NOMO-1 treated with dmso at 0.1 percent for 144 hours (cell line): ENCODE measurements around the gene BMAL1.

Experiments
- DNase-seq: peaks from one replicate; lab custom pipeline; 2025; ENCODE audit not compliant: unreplicated experiment; lab: John Stamatoyannopoulos, UW

BMAL1 gene

GRCh38 chr11:13314676-13315394 is 37.2 kb downstream of the BMAL1 start:
- DNase-seq, result no peak

GRCh38 chr11:13315517-13316432 is 38.2 kb downstream of the BMAL1 start:
- no peak for DNase-seq

DNA sequence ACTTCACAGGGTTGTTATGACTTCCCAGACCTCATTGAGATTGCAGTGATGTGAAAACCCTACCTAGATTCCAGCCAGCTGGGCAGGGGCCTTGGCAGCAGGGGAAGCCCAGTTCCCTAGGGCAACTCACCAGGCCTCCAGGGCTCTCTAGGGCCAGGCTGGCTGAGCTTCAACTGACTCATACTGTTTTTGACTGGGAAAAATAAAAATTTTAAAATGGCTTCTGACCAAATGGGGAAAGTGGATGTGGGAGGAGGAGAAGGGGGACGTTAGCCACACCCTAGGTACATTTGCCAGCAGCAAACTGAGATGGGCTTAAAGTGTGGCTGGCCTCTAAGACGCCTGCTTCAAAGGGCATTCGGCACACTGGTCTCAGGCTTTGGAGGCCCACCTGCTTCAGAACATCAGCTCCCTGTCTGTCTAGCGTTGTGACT is 39.0 kb downstream of the BMAL1 start:
- no peak for DNase-seq

GRCh38 chr11:13317293-13318080 is 39.9 kb downstream of the BMAL1 start:
- DNase-seq, result no peak

- DNase-seq, result no peak
Measured at GRCh38 chr11:13318498-13319295, 41.1 kb downstream of the BMAL1 start.

DNA sequence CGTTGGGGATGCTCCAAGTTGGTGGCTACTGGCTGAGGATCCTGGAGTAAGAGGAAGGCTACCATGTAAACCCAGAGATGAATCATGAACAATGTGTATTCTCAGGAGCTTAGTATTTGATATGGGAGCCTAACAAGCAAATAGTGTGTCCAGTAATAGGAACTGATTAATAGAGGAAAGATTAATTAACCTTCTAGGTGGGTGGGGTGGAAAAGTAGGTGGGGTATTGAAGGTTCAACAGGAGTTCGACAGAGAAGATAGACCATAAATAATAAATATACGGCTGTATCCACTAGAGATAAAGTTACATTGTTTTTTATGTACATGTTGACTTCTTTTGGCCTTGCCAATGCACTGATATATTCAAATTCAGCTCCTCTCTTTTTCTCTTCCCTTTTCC is 43.1 kb downstream of the BMAL1 start:
- DNase-seq, result no peak

GRCh38 chr11:13321431-13321830 is 43.8 kb downstream of the BMAL1 start:
- DNase-seq, result no peak

DNA sequence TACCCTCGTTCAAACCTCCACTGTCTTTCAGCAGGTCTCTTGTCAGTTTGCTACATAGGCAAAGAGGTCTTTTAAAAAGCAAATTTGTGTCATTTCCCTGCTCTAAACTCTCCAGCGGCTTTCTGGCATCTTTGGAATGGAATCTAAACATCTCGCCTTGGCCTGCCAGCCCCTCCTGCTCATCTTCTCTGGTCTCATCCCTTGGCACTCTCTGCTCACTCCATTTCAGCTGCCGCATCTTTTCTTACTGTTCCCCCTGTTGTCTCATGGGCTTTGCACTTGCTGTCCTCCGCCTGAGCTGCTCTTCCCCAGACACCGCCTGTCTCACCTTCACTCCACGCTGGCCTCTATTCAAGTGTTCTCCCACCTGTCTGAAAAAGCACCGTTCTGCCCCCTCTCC is 46.6 kb downstream of the BMAL1 start:
- DNase-seq, result no peak

DNA sequence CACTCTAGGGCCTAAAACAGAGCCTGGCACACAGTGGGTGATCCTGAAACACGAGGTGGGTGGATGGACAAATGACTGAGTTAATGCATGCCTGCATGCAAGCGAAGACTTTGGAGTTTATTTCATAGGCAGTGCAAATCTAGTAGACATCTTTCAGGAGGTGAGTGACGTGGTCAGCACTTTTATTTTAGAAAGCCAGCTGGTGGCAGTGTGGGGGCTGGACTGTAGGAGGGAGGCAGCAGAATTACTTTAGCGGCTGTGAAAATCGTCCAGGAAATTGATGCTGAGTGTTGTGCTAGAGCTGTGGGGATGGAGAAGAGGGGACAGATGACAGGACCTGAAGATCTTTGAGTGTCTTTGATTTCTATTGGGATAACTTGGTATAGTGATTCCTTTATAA is 47.1 kb downstream of the BMAL1 start:
- DNase-seq, result no peak

DNA sequence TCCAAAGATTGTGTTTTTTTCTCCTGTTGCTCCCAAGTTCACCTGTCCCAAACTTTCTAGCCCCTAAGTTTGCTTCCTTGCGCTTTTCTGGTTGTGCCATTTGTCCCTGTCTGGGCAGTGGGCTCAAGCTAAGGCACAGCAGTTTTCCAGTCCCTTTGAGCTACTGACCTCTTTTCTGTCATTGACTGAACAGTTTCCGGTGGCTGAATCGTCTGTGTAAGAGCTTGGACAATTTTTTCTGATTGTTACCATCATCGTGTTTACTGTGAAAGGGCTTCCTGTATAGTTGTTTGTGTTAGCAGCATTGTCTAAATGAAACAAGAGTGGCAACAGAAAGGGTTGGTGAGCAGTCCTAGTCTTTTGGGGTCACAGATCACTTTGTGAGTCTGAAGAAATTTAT is 49.8 kb downstream of the BMAL1 start:
- DNase-seq, result no peak

- no peak for DNase-seq
Measured at GRCh38 chr11:13328286-13328685, 50.7 kb downstream of the BMAL1 start.

DNA sequence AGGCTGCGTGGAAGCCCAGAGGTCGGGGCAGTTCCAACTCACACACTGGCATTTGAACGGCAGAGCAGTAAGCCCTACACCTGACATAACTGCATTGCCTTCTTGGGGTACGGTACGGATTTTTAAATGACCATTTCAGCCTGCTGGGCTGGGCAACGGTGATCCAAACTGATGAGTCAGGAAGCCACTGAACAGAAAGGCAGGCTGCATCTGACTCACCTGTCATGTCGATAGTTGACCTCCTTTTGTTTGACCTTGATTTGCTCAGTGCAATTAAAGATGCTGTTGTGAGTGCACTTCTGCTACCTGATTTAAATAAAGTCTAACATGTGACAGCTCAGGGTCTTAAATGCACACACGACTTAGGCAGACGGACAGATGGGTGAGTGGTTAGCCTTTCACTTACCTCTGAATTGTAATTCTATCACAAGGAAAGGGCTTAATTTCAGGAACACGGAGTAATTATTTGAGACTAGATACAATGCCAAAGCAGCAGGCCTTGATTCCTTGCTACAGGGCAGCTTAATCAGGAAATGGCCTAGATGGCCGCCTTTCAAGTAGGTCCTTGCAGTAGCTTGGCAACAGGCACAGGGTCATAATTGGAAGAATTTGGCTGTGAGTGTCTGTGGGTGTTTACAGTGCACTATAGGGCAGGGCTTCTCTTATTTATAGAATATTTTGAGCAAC is 52.2 kb downstream of the BMAL1 start:
- DNase-seq, result no peak

- no peak for DNase-seq
Measured at GRCh38 chr11:13332124-13332523, 54.5 kb downstream of the BMAL1 start.

DNA sequence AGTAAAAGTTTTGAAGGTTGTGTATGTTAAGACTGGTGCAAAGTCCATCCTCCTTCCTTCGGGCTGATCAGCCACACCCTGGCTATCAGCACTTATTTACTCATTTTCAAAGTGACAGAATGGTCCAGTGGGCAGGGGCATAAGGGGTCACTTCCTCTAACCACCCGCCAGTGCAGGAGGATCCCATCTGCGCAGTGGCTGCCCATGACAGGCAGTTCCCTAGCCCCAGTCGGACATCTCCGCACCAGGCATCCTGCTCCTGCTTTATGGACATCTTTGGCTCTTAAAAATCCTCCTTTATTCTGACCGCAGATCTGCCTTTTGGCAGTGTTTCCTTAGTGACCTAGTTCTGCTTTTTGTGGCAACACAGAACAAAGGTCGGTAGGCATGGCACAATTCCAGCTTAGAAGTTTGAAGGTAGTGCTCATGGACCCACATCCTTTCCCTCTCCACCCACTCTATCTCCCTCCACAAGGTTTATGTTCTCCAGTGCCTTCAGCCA is 55.9 kb downstream of the BMAL1 start:
- DNase-seq, result peak; percentile 51

GRCh38 chr11:13334034-13334786 is 56.6 kb downstream of the BMAL1 start:
- DNase-seq, result no peak

GRCh38 chr11:13335319-13335718 is 57.7 kb downstream of the BMAL1 start:
- peak; percentile 36 for DNase-seq

GRCh38 chr11:13336246-13336878 is 58.8 kb downstream of the BMAL1 start:
- DNase-seq, result no peak

GRCh38 chr11:13338019-13338426 is 60.4 kb downstream of the BMAL1 start:
- DNase-seq, result no peak
